Loucy (cell line): Measurements from ENCODE around the gene DSG2.
A peak's percentile ranks its signal among the peaks of the same experiment; 100 is the strongest.

Experiments used
- H2AFZ ChIP-seq: fragments of 200-600 bp; sonication (generic); 2 replicates; pipeline ENCODE4 v1.6.0; 2016; ENCODE audit warnings: antibody characterized with exemption, mild to moderate bottlenecking, low read length, moderate library complexity
- H3F3A ChIP-seq: fragments of 200-600 bp; 2 replicates; pipeline ENCODE4 v1.6.0; 2016; ENCODE audit warnings: antibody characterized with exemption, low read depth, mild to moderate bottlenecking
- H3K27me3 ChIP-seq: fragments of 200-600 bp; sonication (generic); 2 replicates; pipeline ENCODE4 v1.6.1; 2014; ENCODE audit warnings: low read length, mild to moderate bottlenecking; ENCODE audit not compliant: insufficient read depth, poor library complexity, severe bottlenecking
- H3K36me3 ChIP-seq: fragments of 200-600 bp; sonication (generic); 2 replicates; pipeline ENCODE4 v1.6.1; 2016; ENCODE audit warnings: low read length; ENCODE audit not compliant: insufficient read depth
- H3K4me1 ChIP-seq: fragments of 200-600 bp; sonication (generic); 2 replicates; pipeline ENCODE4 v1.5.1; 2014; ENCODE audit warnings: low read length, mild to moderate bottlenecking; ENCODE audit not compliant: insufficient read depth, poor library complexity, severe bottlenecking
- H3K4me2 ChIP-seq: fragments of 200-600 bp; sonication (generic); 2 replicates; pipeline ENCODE4 v1.6.0; 2014; ENCODE audit warnings: antibody characterized with exemption, low read length, low read depth, mild to moderate bottlenecking; ENCODE audit not compliant: poor library complexity, severe bottlenecking
- H3K4me3 ChIP-seq: fragments of 200-600 bp; sonication (generic); 2 replicates; pipeline ENCODE4 v1.5.1; 2014; ENCODE audit warnings: low read length, mild to moderate bottlenecking, mixed read lengths; ENCODE audit not compliant: poor library complexity, severe bottlenecking
- H3K79me2 ChIP-seq: fragments of 200-600 bp; sonication (generic); 2 replicates; pipeline ENCODE4 v1.6.1; 2014; ENCODE audit warnings: low read length; ENCODE audit not compliant: insufficient read depth
- H3K9ac ChIP-seq: fragments of 200-600 bp; sonication (generic); 2 replicates; pipeline ENCODE4 v1.6.0; 2014; ENCODE audit warnings: mild to moderate bottlenecking, low read depth, low read length, moderate library complexity; ENCODE audit not compliant: poor library complexity, severe bottlenecking
- H3K9me2 ChIP-seq: fragments of 200-600 bp; sonication (generic); replicated peaks from 2 replicates; pipeline ENCODE4 v1.6.1; 2016; ENCODE audit warnings: low read depth, low read length, mixed read lengths
- H3K9me3 ChIP-seq: fragments of 200-600 bp; sonication (generic); 2 replicates; pipeline ENCODE4 v1.6.1; 2014; ENCODE audit warnings: mild to moderate bottlenecking, antibody characterized with exemption, low read length, low read depth; ENCODE audit not compliant: insufficient read depth
- H4K20me1 ChIP-seq: fragments of 200-600 bp; sonication (generic); 2 replicates; pipeline ENCODE4 v1.6.0; 2014; ENCODE audit warnings: antibody characterized with exemption, low read length, mild to moderate bottlenecking; ENCODE audit not compliant: insufficient read depth, poor library complexity, severe bottlenecking
- EZH2phosphoT487 ChIP-seq: fragments of 200-600 bp; IDR thresholded peaks from 2 replicates; pipeline ENCODE4 v1.6.1; 2018; ENCODE audit warnings: antibody characterized with exemption, mild to moderate bottlenecking, moderate library complexity, borderline replicate concordance
- TF ChIP-seq, protein P1 (sequence below): fragments of 200-600 bp; sonication (generic); conservative IDR thresholded peaks from 2 replicates; pipeline ENCODE4 v1.5.1; 2014; ENCODE audit warnings: mild to moderate bottlenecking, antibody characterized with exemption, low read length

The DSG2 gene

DNA sequence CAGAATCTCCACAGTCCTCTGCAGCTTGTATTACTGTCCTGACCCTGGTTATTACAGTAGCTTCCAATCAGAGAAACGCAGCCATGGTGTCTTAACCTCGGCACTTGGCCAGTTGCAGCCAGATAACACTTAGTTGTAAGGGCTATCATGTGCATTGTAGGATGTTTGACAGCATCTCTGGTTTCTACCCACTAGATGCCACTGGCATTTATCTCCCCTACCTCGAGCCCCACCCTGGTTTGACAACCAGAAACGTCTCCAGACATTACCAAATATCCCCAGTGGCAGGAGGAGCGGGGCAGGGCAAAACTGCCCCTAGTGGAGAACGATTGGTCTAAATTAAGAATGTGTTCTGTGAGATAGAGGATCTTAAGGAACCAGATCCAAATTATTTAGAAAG lies 13.1 kb downstream of the DSG2 start:
- no peaks in the 10 kb centered on the region for H3K36me3 ChIP-seq
- H2AFZ ChIP-seq: no peak overlapping the region
- no peaks in the 10 kb centered on the region for H4K20me1 ChIP-seq
- H3K9me2 ChIP-seq: no peaks in the 10 kb centered on the region
- no peak for TF ChIP-seq EZH2phosphoT487
- TF ChIP-seq, protein P1, sequence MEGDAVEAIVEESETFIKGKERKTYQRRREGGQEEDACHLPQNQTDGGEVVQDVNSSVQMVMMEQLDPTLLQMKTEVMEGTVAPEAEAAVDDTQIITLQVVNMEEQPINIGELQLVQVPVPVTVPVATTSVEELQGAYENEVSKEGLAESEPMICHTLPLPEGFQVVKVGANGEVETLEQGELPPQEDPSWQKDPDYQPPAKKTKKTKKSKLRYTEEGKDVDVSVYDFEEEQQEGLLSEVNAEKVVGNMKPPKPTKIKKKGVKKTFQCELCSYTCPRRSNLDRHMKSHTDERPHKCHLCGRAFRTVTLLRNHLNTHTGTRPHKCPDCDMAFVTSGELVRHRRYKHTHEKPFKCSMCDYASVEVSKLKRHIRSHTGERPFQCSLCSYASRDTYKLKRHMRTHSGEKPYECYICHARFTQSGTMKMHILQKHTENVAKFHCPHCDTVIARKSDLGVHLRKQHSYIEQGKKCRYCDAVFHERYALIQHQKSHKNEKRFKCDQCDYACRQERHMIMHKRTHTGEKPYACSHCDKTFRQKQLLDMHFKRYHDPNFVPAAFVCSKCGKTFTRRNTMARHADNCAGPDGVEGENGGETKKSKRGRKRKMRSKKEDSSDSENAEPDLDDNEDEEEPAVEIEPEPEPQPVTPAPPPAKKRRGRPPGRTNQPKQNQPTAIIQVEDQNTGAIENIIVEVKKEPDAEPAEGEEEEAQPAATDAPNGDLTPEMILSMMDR: peak; percentile 36; the same call in 1 of the 2 replicates
- H3K27me3 ChIP-seq: no peaks in the 10 kb centered on the region
- no peaks in the 10 kb centered on the region for H3F3A ChIP-seq
- H3K4me1 ChIP-seq: no peaks in the 10 kb centered on the region
- H3K4me2 ChIP-seq: no peak overlapping the region
- H3K9ac ChIP-seq: no peak overlapping the region
- H3K9me3 ChIP-seq: no peaks in the 10 kb centered on the region
- no peak overlapping the region for H3K4me3 ChIP-seq
- no peaks in the 10 kb centered on the region for H3K79me2 ChIP-seq

DNA sequence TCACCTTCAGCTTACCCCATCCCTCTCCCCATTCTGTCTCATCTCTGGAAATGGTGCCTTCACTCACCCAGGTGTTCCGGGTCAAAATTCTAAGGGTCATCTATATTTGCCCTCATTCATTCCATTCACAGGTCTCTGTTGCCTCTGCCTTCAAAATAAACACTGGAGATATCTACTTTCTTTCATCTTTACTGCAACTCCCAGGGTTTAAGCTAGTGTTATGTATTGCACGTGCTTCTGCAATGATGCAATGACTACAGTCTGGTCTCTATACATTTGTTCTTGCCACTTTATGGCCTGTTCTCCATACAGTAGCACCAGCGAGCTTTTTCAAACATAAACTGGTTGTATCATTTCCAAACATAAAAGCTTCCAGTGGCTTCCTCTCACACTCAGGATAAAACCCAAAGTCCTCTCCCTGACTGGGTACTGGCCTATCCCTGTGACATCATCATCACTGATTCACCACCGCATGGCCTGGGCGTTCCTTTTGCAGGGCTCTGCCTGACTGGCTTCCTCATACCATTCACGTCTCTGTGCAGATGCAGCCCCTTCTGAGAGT lies 14.3 kb downstream of the DSG2 start:
- Histone ChIP-seq H4K20me1 (no peaks in the 10 kb centered on the region), H3K4me1 (no peaks in the 10 kb centered on the region), H3F3A (no peaks in the 10 kb centered on the region), H3K4me3 (no peak overlapping the region), H3K36me3 (no peaks in the 10 kb centered on the region), H3K9me2 (no peaks in the 10 kb centered on the region), H3K27me3 (no peaks in the 10 kb centered on the region), H3K9ac (no peak overlapping the region), H3K79me2 (no peaks in the 10 kb centered on the region), H3K4me2 (no peak overlapping the region), H2AFZ (no peak overlapping the region), H3K9me3 (no peaks in the 10 kb centered on the region)
- TF ChIP-seq EZH2phosphoT487: no peak
- TF ChIP-seq, protein P1: no peak

DNA sequence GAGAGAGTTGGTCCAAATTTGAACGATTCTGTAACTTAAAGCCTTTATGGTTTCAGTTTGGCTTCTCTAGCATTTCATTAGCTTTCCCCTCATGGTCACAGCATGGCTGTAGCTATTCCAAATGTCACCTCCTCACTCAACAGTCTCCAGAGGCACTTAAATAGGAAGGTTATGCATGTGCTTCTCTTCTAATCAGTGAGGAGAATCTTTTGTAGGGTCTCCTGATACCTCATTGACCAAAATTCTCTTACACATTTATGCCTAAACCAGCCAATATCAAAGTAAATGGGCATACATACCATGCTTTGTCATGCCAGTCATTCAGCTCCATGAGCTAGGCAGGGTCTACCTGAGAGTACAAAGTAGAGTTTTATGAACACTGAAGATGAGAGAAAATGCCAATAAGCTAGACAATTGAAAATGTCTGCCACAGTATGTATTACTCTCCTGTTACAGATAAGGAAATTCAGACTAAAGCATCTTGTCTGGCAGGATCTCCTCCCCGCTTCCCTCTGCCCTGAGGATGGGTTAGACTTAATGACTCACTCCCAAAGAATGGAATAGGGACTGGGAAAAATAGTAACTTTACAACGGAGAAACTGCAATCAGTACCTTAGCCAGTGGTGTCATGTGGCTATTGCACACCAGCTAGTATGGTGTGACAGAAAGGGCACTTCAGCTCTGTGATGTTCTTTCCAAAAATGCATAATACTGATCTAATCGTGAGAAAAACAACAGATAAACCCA lies 15.4 kb downstream of the DSG2 start:
- H3K9ac ChIP-seq: no peak overlapping the region
- TF ChIP-seq, protein P1: no peak
- TF ChIP-seq EZH2phosphoT487: no peak
- H3K9me2 ChIP-seq: no peaks in the 10 kb centered on the region
- no peaks in the 10 kb centered on the region for H3F3A ChIP-seq
- no peaks in the 10 kb centered on the region for H3K27me3 ChIP-seq
- no peaks in the 10 kb centered on the region for H3K4me1 ChIP-seq
- H4K20me1 ChIP-seq: no peaks in the 10 kb centered on the region
- H3K79me2 ChIP-seq: no peaks in the 10 kb centered on the region
- no peak overlapping the region for H2AFZ ChIP-seq
- no peaks in the 10 kb centered on the region for H3K36me3 ChIP-seq
- H3K4me2 ChIP-seq: no peak overlapping the region
- H3K4me3 ChIP-seq: no peak overlapping the region
- no peaks in the 10 kb centered on the region for H3K9me3 ChIP-seq
